Breast epithelium (tissue), 4 donors: ENCODE measurements around the gene FBLN2. TPM values are rescaled to one million over a fixed set of nuclear protein-coding genes. Genes with fewer than 3 reads are reported as not detected.

ENCODE experiments used
- DNase-seq, 2 donors: peaks; one replicate each; pipeline ENCODE4 v3.0.0-alpha.2; 2019; ENCODE audit warnings: low spot score in 2 of 2
- H3K27ac ChIP-seq, 2 donors: fragments of 200-600 bp; sonication (generic) in 1 of 2; one replicate each; pipeline ENCODE4 v1.5.1; 2016 to 2019; ENCODE audit warnings: mild to moderate bottlenecking in 1 of 2
- H3K27me3 ChIP-seq, 2 donors: fragments of 200-600 bp; sonication (generic) in 1 of 2; one replicate each; pipeline versions ENCODE4 v1.5.1 to v1.6.0; 2017 to 2019; ENCODE audit warnings: control low read depth in 1 of 2, mild to moderate bottlenecking in 1 of 2
- H3K36me3 ChIP-seq: fragments of 200-600 bp; one replicate; pipeline ENCODE4 v1.5.1; 2019
- H3K4me1 ChIP-seq, 2 donors: fragments of 200-600 bp; sonication (generic); one replicate each; pipeline ENCODE4 v1.5.1; 2016 to 2019; ENCODE audit warnings: control low read depth in 1 of 2
- H3K4me3 ChIP-seq, 3 donors: fragments of 200-600 bp; sonication (generic); 1 replicate in 2 of 3; 2 replicates in 1 of 3; pipeline ENCODE4 v1.5.1; 2016 to 2019; ENCODE audit warnings: mild to moderate bottlenecking in 3 of 3, moderate library complexity in 2 of 3
- H3K9me3 ChIP-seq, 2 donors: fragments of 200-600 bp; sonication (generic) in 1 of 2; one replicate each; pipeline ENCODE4 v1.5.1; 2016 to 2019; ENCODE audit warnings: control low read depth in 1 of 2
- POLR2A ChIP-seq: fragments of 450-650 bp; IDR thresholded peaks from one replicate; pipeline ENCODE4 v1.6.1; 2016; ENCODE audit warnings: antibody characterized with exemption, mild to moderate bottlenecking, moderate library complexity
- POLR2AphosphoS5 ChIP-seq, 3 donors: sonication (generic); formaldehyde crosslinking; IDR thresholded peaks; one replicate each; pipeline ENCODE4 v1.6.1; 2017; ENCODE audit warnings: antibody characterized with exemption in 3 of 3
- intact Hi-C: fragments of 100-400 bp; cut with DNase I; formaldehyde crosslinking; loops from one replicate; pipeline ENCODE4 v1.15.1; 2023; ENCODE audit warnings: low total_unique reads
- total RNA-seq, 3 donors: library from RNA; depleted of rRNA; stranded (reverse); fragments of >200 nt; gene quantifications; one replicate each; pipeline ENCODE4 v1.1.0, GENCODE V29; 2016
- TF ChIP-seq, protein P1 (sequence below), 3 donors: fragments of 450-650 bp; IDR thresholded peaks; one replicate each; pipeline ENCODE4 v1.5.1; 2016 to 2017; ENCODE audit warnings: antibody characterized with exemption in 3 of 3, mild to moderate bottlenecking in 3 of 3, moderate library complexity in 3 of 3

FBLN2 gene
- total RNA-seq, 3 donors from 2014 or later = 43.5 to 663 (median 81.3) TPM

DNA sequence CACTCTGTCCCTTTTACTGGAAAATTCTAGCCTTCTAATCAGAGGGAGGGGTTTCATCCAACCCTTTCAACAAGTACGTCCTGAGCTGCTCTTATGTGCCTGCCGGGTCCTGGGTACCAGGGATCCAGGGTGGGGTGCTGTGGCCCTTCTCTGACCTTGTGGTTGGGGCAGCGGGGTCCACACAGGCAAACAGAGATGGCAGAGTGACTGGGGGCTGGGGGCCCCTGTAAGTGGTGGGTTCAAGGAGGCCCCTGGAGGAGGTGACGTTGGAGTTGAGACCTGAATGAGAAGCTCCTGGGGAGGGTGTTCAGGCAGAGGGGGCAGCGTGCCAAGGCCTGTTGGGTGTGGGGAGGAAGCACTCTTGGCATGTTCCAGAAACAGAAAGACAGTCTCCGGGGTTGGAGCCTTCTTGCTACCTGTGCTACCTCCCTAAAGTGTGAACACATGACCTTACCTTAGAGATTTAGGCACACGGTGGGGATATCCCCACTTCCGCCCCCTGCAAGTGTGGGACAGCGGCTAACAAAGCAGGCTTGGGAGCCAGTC, 78.1 kb downstream of the FBLN2 start:
- DNase-seq = no peak

DNA sequence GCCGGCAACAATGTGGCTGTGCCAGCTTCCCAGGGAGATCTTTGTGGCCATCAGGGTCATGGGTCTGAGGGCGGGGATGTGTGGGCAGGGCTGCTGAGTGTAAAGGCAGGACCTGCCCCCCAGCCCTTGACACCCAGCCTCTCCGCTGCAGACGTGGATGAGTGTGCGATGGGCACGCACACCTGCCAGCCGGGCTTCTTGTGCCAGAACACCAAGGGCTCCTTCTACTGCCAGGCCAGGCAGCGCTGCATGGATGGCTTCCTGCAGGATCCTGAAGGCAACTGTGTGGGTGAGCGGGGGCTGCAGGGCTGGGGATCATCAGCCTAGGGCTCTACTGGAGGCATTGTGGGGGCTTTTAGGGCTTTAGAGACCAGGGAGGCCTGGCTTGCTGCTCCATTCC, 78.8 kb downstream of the FBLN2 start:
- no peak overlapping the region for H3K27ac ChIP-seq
- H3K4me3 ChIP-seq = no peak overlapping the region
- H3K4me1 ChIP-seq = no peaks in the 10 kb centered on the region
- intact Hi-C loops = no loop called here
- no peak for TF ChIP-seq POLR2A
- TF ChIP-seq POLR2AphosphoS5 (IDR thresholded peaks at IDR 0.05) = no peak
- TF ChIP-seq, protein P1, sequence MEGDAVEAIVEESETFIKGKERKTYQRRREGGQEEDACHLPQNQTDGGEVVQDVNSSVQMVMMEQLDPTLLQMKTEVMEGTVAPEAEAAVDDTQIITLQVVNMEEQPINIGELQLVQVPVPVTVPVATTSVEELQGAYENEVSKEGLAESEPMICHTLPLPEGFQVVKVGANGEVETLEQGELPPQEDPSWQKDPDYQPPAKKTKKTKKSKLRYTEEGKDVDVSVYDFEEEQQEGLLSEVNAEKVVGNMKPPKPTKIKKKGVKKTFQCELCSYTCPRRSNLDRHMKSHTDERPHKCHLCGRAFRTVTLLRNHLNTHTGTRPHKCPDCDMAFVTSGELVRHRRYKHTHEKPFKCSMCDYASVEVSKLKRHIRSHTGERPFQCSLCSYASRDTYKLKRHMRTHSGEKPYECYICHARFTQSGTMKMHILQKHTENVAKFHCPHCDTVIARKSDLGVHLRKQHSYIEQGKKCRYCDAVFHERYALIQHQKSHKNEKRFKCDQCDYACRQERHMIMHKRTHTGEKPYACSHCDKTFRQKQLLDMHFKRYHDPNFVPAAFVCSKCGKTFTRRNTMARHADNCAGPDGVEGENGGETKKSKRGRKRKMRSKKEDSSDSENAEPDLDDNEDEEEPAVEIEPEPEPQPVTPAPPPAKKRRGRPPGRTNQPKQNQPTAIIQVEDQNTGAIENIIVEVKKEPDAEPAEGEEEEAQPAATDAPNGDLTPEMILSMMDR (IDR thresholded peaks at IDR 0.05) = no peak
- no peak for DNase-seq
- H3K27me3 ChIP-seq = no peaks in the 10 kb centered on the region
- H3K36me3 ChIP-seq = no peaks in the 10 kb centered on the region
- H3K9me3 ChIP-seq = no peaks in the 10 kb centered on the region

More for the DNA sequence above, 78.1 kb downstream of the FBLN2 start:
- Histone ChIP-seq H3K4me3 (no peak overlapping the region), H3K27me3 (no peaks in the 10 kb centered on the region), H3K9me3 (no peaks in the 10 kb centered on the region), H3K36me3 (no peaks in the 10 kb centered on the region), H3K4me1 (no peaks in the 10 kb centered on the region), H3K27ac (no peak overlapping the region)
- TF ChIP-seq POLR2A (no peak), POLR2AphosphoS5 (IDR thresholded peaks at IDR 0.05) (no peak)
- TF ChIP-seq, protein P1 (IDR thresholded peaks at IDR 0.05) = no peak
- intact Hi-C loops = no loop called here

DNA sequence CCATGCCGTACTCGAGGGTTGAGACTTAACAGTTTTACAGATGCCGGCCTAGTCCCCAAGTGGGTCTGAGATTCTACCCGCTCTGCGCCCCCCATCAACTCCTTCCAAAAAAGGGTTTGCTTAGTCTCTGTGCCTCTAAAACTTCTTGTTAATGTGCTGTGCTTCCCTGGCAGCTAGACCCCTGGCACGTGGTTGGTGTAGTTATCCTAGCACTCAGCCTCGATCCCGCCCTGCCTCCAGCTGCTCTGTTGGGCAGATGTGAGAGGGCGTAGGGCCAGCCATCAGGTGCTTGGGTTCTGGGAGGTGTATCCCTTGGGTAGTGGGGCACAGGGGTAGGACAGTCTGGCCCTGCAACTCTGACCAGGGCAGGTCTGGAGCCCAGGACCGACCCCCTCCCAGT, 79.5 kb downstream of the FBLN2 start:
- no peaks in the 10 kb centered on the region for H3K36me3 ChIP-seq
- no peaks in the 10 kb centered on the region for H3K9me3 ChIP-seq
- DNase-seq = no peak
- intact Hi-C loops = no loop called here
- H3K4me1 ChIP-seq = no peaks in the 10 kb centered on the region
- no peak overlapping the region for H3K4me3 ChIP-seq
- no peak overlapping the region for H3K27ac ChIP-seq
- TF ChIP-seq POLR2A (no peak), POLR2AphosphoS5 (IDR thresholded peaks at IDR 0.05) (no peak)
- TF ChIP-seq, protein P1 (IDR thresholded peaks at IDR 0.05) = no peak
- no peaks in the 10 kb centered on the region for H3K27me3 ChIP-seq

DNA sequence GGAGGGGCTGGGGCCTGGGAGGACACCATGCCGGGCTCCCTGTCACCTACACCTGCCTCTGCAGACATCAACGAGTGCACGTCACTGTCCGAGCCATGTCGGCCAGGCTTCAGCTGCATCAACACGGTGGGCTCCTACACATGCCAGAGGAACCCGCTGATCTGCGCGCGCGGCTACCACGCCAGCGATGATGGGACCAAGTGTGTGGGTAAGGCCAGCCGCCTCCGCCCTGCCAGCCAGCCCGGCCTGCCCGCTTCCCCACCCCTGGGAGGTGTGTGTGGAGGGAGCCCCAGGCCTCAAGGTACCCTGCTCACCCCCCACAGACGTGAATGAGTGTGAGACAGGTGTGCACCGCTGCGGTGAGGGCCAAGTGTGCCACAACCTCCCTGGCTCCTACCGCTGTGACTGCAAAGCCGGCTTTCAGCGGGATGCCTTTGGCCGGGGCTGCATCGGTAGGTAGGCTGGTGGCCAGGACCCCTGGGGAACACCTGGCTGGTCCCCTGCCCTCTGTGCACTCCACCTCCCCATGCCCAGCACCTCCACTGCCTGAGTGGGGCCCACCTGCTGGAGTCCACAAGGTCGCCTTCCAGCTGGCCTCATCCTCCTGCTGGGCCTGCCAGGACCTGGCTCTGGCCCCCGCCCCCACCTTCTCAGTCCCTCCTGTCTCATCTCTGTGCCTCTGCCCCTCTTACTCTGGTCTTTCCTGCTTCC, 80.1 kb downstream of the FBLN2 start:
- no peak for TF ChIP-seq POLR2A
- no peak for TF ChIP-seq POLR2AphosphoS5 (IDR thresholded peaks at IDR 0.05)
- no peak overlapping the region for H3K27ac ChIP-seq
- intact Hi-C loops = no loop called here
- H3K36me3 ChIP-seq = no peaks in the 10 kb centered on the region
- H3K27me3 ChIP-seq = no peaks in the 10 kb centered on the region
- DNase-seq = no peak
- H3K4me3 ChIP-seq = no peak overlapping the region
- H3K9me3 ChIP-seq = no peaks in the 10 kb centered on the region
- H3K4me1 ChIP-seq = no peaks in the 10 kb centered on the region

DNA sequence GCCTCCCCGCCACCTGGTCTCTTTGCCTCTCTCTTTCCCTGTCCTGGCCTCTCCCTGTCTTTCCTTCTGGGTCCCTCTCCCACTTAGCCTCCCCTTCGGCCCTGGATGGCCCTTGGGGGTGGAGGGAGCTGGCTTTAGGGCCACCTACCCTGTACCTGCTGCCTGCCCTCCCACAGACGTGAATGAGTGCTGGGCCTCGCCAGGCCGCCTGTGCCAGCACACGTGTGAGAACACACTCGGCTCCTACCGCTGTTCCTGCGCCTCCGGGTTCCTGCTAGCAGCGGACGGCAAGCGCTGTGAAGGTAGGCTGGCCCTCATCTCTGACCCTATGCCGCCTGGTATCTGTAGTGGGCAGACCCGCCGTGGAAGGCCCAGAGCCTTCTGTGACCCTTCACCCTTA, 80.7 kb downstream of the FBLN2 start:
- intact Hi-C loops = no loop called here
- Histone ChIP-seq H3K27me3 (no peaks in the 10 kb centered on the region), H3K27ac (no peak overlapping the region), H3K4me3 (no peak overlapping the region), H3K36me3 (no peaks in the 10 kb centered on the region), H3K9me3 (no peaks in the 10 kb centered on the region), H3K4me1 (no peaks in the 10 kb centered on the region)
- DNase-seq = no peak
- TF ChIP-seq POLR2A = no peak
- no peak for TF ChIP-seq POLR2AphosphoS5 (IDR thresholded peaks at IDR 0.05)
- TF ChIP-seq, protein P1 (IDR thresholded peaks at IDR 0.05) = no peak
